ENCODE results near the gene ABHD16A. TPM values are rescaled to one million over a fixed set of nuclear protein-coding genes. Genes with fewer than 3 reads are reported as not detected.
A peak's percentile ranks its signal among the peaks of the same experiment; 100 is the strongest.

ABHD16A gene
- total and polyA plus RNA-seq, 2 of the 13 experiments (the other 11 are each of a cell fraction or from before 2014, with no cell fraction given), result 43.5 to 45.4 TPM

DNA sequence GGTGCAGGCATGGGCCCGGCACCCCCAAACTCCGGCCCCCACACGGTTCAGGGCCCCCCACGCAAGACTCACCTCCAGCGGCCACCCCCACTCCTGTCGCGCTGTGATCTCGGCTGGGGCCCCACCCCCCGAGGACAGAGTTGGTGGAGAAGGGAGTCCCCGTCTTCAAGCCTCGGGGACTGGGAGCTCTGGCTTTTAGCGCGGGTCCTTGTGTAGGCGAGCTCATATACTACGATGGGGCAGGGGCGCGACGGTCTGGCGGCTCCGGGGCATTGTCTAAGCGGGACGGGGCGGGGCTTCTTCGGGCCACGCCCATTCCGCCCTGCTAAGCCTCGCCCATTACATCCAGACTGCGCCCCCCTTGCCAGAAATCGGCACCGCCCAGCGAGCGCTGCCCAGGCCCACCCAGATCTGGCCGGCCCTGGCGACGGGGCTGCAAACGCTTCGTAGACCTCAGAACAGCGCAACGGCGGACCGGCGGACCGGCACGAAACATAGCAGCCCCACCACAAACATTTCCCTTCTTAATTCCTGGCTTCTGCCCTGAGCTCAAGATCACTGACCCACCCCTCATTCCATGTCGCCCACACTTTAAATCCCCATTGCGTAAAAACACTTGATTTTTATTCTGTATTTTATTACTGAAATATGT, 27.0 kb upstream of the ABHD16A start (continued):
- no peak for TF ChIP-seq ZNF83 (CRISPR knock-in tag; IDR thresholded peaks at IDR 0.05; ENCODE audit: borderline replicate concordance)
- TF ChIP-seq ZSCAN30 (CRISPR knock-in tag; IDR thresholded peaks at IDR 0.05), result no peak
- TF ChIP-seq ZSCAN21 (CRISPR knock-in tag; IDR thresholded peaks at IDR 0.05; ENCODE audit: borderline replicate concordance), result no peak
- TF ChIP-seq, protein P1, sequence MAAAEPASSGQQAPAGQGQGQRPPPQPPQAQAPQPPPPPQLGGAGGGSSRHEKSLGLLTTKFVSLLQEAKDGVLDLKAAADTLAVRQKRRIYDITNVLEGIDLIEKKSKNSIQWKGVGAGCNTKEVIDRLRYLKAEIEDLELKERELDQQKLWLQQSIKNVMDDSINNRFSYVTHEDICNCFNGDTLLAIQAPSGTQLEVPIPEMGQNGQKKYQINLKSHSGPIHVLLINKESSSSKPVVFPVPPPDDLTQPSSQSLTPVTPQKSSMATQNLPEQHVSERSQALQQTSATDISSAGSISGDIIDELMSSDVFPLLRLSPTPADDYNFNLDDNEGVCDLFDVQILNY (CRISPR knock-in tag; conservative IDR thresholded peaks at IDR 0.05), result no peak
- TF ChIP-seq ZNF530 (CRISPR knock-in tag; IDR thresholded peaks at IDR 0.05; ENCODE audit: low read depth), result no peak
- TF ChIP-seq RXRA (CRISPR knock-in tag; IDR thresholded peaks at IDR 0.05), result no peak
- TF ChIP-seq ZNF720 (CRISPR knock-in tag; IDR thresholded peaks at IDR 0.05), result no peak
- no peak for TF ChIP-seq ZNF251 (CRISPR knock-in tag; IDR thresholded peaks at IDR 0.05)
- no peak for TF ChIP-seq AHR (CRISPR knock-in tag; IDR thresholded peaks at IDR 0.05)
- TF ChIP-seq ZBTB44 (CRISPR knock-in tag; IDR thresholded peaks at IDR 0.05), result no peak
- TF ChIP-seq ZNF121 (CRISPR knock-in tag; IDR thresholded peaks at IDR 0.05), result no peak
- no peak for TF ChIP-seq GATA4 (IDR thresholded peaks at IDR 0.05; ENCODE audit: borderline replicate concordance, low read depth)
- TF ChIP-seq, protein P2, sequence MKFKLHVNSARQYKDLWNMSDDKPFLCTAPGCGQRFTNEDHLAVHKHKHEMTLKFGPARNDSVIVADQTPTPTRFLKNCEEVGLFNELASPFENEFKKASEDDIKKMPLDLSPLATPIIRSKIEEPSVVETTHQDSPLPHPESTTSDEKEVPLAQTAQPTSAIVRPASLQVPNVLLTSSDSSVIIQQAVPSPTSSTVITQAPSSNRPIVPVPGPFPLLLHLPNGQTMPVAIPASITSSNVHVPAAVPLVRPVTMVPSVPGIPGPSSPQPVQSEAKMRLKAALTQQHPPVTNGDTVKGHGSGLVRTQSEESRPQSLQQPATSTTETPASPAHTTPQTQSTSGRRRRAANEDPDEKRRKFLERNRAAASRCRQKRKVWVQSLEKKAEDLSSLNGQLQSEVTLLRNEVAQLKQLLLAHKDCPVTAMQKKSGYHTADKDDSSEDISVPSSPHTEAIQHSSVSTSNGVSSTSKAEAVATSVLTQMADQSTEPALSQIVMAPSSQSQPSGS (CRISPR knock-in tag; IDR thresholded peaks at IDR 0.05), result no peak
- TF ChIP-seq, protein P3, sequence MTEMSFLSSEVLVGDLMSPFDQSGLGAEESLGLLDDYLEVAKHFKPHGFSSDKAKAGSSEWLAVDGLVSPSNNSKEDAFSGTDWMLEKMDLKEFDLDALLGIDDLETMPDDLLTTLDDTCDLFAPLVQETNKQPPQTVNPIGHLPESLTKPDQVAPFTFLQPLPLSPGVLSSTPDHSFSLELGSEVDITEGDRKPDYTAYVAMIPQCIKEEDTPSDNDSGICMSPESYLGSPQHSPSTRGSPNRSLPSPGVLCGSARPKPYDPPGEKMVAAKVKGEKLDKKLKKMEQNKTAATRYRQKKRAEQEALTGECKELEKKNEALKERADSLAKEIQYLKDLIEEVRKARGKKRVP (CRISPR knock-in tag; IDR thresholded peaks at IDR 0.05), result 0 out of 4 replicates have a peak, but pooled peaks of 1 of the 2 experiments have one; percentile 27
- TF ChIP-seq ZNF589 (CRISPR knock-in tag; conservative IDR thresholded peaks at IDR 0.05), result 0 out of 2 replicates have a peak, but pooled peaks have one; percentile 25
- peak; percentile 88; the same call in 1 of the 2 replicates for TF ChIP-seq HNRNPL (IDR thresholded peaks at IDR 0.05; ENCODE audit: low read depth, low read length)
- 0 out of 2 replicates have a peak, but pooled peaks have one; percentile 38 for TF ChIP-seq MTERF4 (CRISPR knock-in tag; IDR thresholded peaks at IDR 0.05)
- no peak for TF ChIP-seq TBP (CRISPR knock-in tag; IDR thresholded peaks at IDR 0.05)
- TF ChIP-seq CCAR2 (optimal IDR thresholded peaks at IDR 0.05; ENCODE audit: low read depth, low read length), result no peak
- TF ChIP-seq ZNF639 (CRISPR knock-in tag; conservative IDR thresholded peaks at IDR 0.05), result no peak
